ENCODE measurements around the gene GAPVD1.

Gene GAPVD1

DNA sequence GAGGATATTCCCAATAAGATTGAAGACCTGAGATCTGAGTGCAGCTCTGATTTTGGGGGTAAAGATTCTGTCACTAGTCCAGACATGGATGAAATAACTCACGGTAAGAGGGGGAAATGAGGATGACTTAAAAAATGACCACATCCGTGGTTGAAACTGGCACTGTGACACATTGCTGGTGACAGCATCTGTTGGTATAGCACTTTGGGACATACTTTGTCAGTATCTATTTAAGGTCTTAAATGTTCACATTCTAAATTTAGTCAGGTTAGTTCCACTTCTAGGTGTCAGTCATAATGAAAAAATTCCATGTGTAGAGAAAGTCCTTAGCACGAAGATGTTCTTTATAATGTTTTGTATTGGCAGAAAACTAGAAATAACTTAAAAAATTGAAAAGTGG, 70.9 kb downstream of the GAPVD1 start:
- Histone ChIP-seq H3K27me3 (ENCODE audit: control insufficient read depth in 2 of 2, insufficient read depth in 2 of 2, low read length in 2 of 2) (no peaks in the 10 kb centered on the region), H3K9me3 (ENCODE audit: control insufficient read depth in 2 of 2, low read length in 2 of 2) (no peaks in the 10 kb centered on the region), H3K4me3 (ENCODE audit: low read length in 2 of 2) (no peak overlapping the region), H3K4me1 (ENCODE audit: control insufficient read depth in 2 of 2, insufficient read depth in 2 of 2, low read length in 2 of 2) (no peaks in the 10 kb centered on the region), H3K27ac (ENCODE audit: low read depth in 2 of 2, low read length in 2 of 2) (no peak overlapping the region), H3K36me3 (ENCODE audit: control insufficient read depth in 2 of 2, insufficient read depth in 2 of 2, low read length in 2 of 2) (peaks cover 34 to 45% of the 10 kb centered on the region in 2 donors), H3K9ac (ENCODE audit: low read depth in 1 of 2, low read length in 2 of 2) (no peak overlapping the region)

DNA sequence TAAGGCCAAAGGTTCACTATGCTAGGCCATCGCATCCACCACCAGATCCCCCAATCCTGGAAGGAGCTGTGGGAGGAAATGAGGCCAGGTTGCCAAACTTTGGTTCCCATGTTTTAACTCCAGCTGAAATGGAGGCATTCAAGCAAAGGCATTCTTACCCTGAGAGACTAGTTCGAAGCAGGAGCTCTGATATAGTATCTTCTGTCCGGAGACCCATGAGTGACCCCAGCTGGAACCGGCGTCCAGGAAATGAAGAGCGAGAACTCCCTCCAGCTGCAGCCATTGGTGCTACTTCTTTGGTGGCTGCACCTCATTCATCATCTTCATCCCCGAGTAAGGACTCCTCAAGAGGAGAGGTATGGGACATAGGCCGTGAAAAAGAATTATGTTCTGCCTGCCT, 75.6 kb downstream of the GAPVD1 start:
- H3K36me3 ChIP-seq (ENCODE audit: control insufficient read depth in 2 of 2, insufficient read depth in 2 of 2, low read length in 2 of 2): peaks cover 46% of the 10 kb centered on the region in 2 donors
- no peaks in the 10 kb centered on the region for H3K4me1 ChIP-seq (ENCODE audit: control insufficient read depth in 2 of 2, insufficient read depth in 2 of 2, low read length in 2 of 2)
- no peaks in the 10 kb centered on the region for H3K9me3 ChIP-seq (ENCODE audit: control insufficient read depth in 2 of 2, low read length in 2 of 2)
- no peak overlapping the region for H3K9ac ChIP-seq (ENCODE audit: low read depth in 1 of 2, low read length in 2 of 2)
- H3K4me3 ChIP-seq (ENCODE audit: low read length in 2 of 2): no peak overlapping the region
- H3K27me3 ChIP-seq (ENCODE audit: control insufficient read depth in 2 of 2, insufficient read depth in 2 of 2, low read length in 2 of 2): no peaks in the 10 kb centered on the region
- H3K27ac ChIP-seq (ENCODE audit: low read depth in 2 of 2, low read length in 2 of 2): no peak overlapping the region

DNA sequence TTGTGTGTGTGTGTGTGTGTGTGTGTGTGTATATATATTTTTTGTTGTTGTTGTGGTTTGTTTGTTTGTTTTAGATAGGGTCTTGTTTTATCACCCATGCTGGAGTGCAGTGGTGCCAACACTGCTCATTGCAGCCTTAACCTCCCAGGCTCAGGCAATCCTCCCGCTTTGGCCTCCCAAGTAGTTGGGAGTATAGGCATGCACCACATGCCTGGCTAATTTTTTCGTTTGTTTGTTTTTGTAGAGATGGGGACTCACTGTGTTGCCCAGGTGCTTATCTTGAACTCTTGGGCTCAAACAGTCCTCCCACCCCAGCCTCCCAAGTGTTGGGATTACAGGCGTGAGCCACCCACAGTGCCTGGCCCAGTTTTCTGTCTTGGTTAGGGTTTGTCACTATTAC, 77.3 kb downstream of the GAPVD1 start:
- no peaks in the 10 kb centered on the region for H3K9me3 ChIP-seq (ENCODE audit: control insufficient read depth in 2 of 2, low read length in 2 of 2)
- H3K4me1 ChIP-seq (ENCODE audit: control insufficient read depth in 2 of 2, insufficient read depth in 2 of 2, low read length in 2 of 2): no peaks in the 10 kb centered on the region
- no peak overlapping the region for H3K27ac ChIP-seq (ENCODE audit: low read depth in 2 of 2, low read length in 2 of 2)
- H3K36me3 ChIP-seq (ENCODE audit: control insufficient read depth in 2 of 2, insufficient read depth in 2 of 2, low read length in 2 of 2): peaks cover 40 to 50% of the 10 kb centered on the region in 2 donors
- H3K27me3 ChIP-seq (ENCODE audit: control insufficient read depth in 2 of 2, insufficient read depth in 2 of 2, low read length in 2 of 2): no peaks in the 10 kb centered on the region
- no peak overlapping the region for H3K4me3 ChIP-seq (ENCODE audit: low read length in 2 of 2)
- H3K9ac ChIP-seq (ENCODE audit: low read depth in 1 of 2, low read length in 2 of 2): no peak overlapping the region

DNA sequence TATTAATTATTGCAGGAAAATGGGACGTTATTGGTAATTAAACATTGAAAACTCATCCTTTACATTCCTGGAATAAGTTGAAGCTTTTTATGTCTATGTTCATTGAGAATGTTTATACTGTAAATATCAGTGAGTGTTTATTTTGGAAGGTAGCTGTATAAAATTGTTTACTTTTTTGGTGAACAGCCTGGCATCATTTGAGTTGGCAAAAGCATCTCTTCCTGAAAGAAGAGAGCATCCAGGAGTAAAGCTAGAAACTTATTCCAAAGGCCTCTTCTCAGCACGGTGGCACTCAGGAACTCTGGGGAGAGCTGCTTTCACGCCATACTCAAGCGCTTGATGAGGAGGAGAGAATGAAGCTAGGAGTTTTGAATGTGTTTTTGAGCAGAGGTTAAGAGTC, 79.9 kb downstream of the GAPVD1 start:
- Histone ChIP-seq H3K36me3 (ENCODE audit: control insufficient read depth in 2 of 2, insufficient read depth in 2 of 2, low read length in 2 of 2) (peaks cover 34 to 52% of the 10 kb centered on the region in 2 donors), H3K4me3 (ENCODE audit: low read length in 2 of 2) (no peak overlapping the region), H3K9ac (ENCODE audit: low read depth in 1 of 2, low read length in 2 of 2) (no peak overlapping the region), H3K27me3 (ENCODE audit: control insufficient read depth in 2 of 2, insufficient read depth in 2 of 2, low read length in 2 of 2) (no peaks in the 10 kb centered on the region), H3K9me3 (ENCODE audit: control insufficient read depth in 2 of 2, low read length in 2 of 2) (no peaks in the 10 kb centered on the region), H3K27ac (ENCODE audit: low read depth in 2 of 2, low read length in 2 of 2) (no peak overlapping the region), H3K4me1 (ENCODE audit: control insufficient read depth in 2 of 2, insufficient read depth in 2 of 2, low read length in 2 of 2) (no peaks in the 10 kb centered on the region)

DNA sequence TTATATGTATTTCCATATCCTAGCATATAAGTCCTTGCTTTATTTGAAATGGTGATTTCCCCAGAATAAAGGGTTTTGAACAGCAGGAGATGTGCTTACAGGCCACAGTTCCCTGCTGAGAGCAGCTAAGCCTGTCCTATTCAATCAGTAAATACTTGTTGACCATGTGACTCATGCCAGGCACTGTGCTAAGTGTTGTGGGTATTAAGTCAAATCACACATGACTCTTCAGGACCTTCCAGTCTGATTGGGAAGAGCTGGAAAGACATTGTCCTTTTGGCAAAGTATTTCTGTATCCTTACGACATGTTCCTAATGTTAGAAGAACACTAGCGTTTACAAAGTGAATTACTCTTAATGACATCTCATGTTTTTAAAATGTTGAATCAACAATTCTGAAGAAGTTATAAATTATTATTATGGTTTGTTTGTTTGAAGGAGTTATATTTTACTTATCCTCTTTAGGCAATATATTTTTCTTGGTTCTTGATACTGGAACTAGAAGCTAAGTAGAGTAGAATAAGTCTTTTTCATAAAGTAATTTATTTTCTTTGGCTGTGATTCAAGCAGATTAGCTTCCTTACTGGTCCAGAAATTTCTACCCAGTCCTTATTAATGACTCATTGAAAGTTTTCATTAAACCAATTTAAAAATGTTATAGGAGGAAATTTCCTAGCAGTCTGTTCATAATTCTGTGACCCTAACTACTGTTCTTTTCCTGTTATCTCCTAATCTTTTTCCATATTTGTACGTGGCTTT, 82.1 kb downstream of the GAPVD1 start:
- H3K27ac ChIP-seq (ENCODE audit: low read depth in 2 of 2, low read length in 2 of 2): no peak overlapping the region

DNA sequence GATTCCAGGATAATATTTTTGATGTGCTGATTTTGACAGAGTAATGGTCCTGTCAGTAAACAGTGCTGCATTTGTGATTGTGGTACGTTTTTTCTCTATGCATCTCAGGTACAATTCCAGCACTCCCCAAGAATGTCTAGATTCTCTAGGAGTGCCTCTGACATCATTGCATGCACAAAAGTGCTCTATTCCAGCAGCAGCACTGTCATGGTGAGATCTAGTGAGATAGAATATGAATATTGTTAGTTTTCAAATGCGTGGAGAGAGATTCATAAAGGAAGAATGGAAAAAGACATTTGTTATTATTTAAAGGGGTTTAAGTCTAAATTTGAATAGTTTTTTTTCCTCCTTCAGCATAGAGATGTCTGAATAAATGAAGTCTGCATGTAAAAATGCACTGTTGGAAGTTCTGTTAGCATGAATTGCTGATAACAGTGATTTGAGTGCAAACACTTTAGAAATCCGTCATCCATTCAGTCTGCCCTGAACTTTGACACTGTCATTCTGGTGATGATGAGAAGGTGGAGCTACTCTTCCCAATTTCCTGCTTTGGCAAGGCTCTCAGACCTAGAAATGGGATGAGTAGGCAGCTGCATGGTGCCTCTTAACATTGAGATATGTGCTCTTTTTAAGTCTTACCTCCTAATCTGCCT, 84.6 kb downstream of the GAPVD1 start:
- Histone ChIP-seq H3K4me3 (ENCODE audit: low read length in 2 of 2) (no peak overlapping the region), H3K9ac (ENCODE audit: low read depth in 1 of 2, low read length in 2 of 2) (no peak overlapping the region)

More for the DNA sequence above, 82.1 kb downstream of the GAPVD1 start:
- Histone ChIP-seq H3K9ac (ENCODE audit: low read depth in 1 of 2, low read length in 2 of 2) (no peak overlapping the region), H3K36me3 (ENCODE audit: control insufficient read depth in 2 of 2, insufficient read depth in 2 of 2, low read length in 2 of 2) (peaks cover 33 to 50% of the 10 kb centered on the region in 2 donors), H3K4me3 (ENCODE audit: low read length in 2 of 2) (no peak overlapping the region), H3K27me3 (ENCODE audit: control insufficient read depth in 2 of 2, insufficient read depth in 2 of 2, low read length in 2 of 2) (no peaks in the 10 kb centered on the region), H3K4me1 (ENCODE audit: control insufficient read depth in 2 of 2, insufficient read depth in 2 of 2, low read length in 2 of 2) (no peaks in the 10 kb centered on the region), H3K9me3 (ENCODE audit: control insufficient read depth in 2 of 2, low read length in 2 of 2) (no peaks in the 10 kb centered on the region)

DNA sequence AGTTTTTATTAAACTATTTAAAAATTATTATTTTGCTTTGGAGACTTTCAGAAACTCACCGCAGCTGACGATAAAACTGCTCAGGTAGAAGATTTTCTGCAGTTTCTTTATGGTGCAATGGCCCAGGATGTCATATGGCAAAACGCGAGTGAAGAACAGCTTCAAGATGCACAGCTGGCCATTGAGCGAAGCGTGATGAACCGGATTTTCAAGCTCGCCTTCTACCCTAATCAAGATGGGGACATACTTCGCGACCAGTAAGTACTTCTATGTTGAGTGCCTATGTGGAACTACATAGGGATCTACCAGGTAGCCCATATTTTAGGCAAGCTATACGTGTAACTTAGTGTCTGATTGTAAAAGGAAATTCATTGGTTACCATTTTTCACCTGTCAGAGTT, 94.0 kb downstream of the GAPVD1 start:
- Histone ChIP-seq H3K36me3 (ENCODE audit: control insufficient read depth in 2 of 2, insufficient read depth in 2 of 2, low read length in 2 of 2) (peaks cover 42 to 67% of the 10 kb centered on the region in 2 donors), H3K4me1 (ENCODE audit: control insufficient read depth in 2 of 2, insufficient read depth in 2 of 2, low read length in 2 of 2) (no peaks in the 10 kb centered on the region), H3K27ac (ENCODE audit: low read depth in 2 of 2, low read length in 2 of 2) (no peak overlapping the region), H3K27me3 (ENCODE audit: control insufficient read depth in 2 of 2, insufficient read depth in 2 of 2, low read length in 2 of 2) (no peaks in the 10 kb centered on the region), H3K9me3 (ENCODE audit: control insufficient read depth in 2 of 2, low read length in 2 of 2) (no peaks in the 10 kb centered on the region), H3K4me3 (ENCODE audit: low read length in 2 of 2) (no peak overlapping the region), H3K9ac (ENCODE audit: low read depth in 1 of 2, low read length in 2 of 2) (no peak overlapping the region)

More for the DNA sequence above, 84.6 kb downstream of the GAPVD1 start:
- Histone ChIP-seq H3K36me3 (ENCODE audit: control insufficient read depth in 2 of 2, insufficient read depth in 2 of 2, low read length in 2 of 2) (peaks cover 45 to 61% of the 10 kb centered on the region in 2 donors), H3K4me1 (ENCODE audit: control insufficient read depth in 2 of 2, insufficient read depth in 2 of 2, low read length in 2 of 2) (no peaks in the 10 kb centered on the region), H3K27me3 (ENCODE audit: control insufficient read depth in 2 of 2, insufficient read depth in 2 of 2, low read length in 2 of 2) (no peaks in the 10 kb centered on the region), H3K27ac (ENCODE audit: low read depth in 2 of 2, low read length in 2 of 2) (no peak overlapping the region), H3K9me3 (ENCODE audit: control insufficient read depth in 2 of 2, low read length in 2 of 2) (no peaks in the 10 kb centered on the region)

DNA sequence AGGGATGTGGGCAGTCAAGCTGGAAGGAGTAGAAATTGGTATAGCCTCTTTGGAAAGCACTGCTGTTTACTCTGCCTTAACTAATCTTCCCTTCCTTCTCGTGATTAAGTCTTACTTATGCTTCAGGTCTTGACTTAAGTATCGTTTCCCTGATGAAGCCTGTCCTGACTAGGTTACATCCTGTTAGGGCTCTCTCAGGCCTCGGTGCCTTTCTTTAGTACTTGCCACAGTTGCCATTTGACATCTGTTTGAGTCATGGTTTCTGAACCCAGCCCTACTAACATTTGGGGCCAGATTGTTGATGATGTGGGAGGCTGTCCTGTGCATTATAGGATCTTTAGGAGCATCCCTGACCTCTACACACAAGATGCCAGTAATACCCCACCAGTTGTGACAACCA, 94.4 kb downstream of the GAPVD1 start:
- Histone ChIP-seq H3K9ac (ENCODE audit: low read depth in 1 of 2, low read length in 2 of 2) (no peak overlapping the region), H3K27ac (ENCODE audit: low read depth in 2 of 2, low read length in 2 of 2) (no peak overlapping the region), H3K36me3 (ENCODE audit: control insufficient read depth in 2 of 2, insufficient read depth in 2 of 2, low read length in 2 of 2) (peaks cover 39 to 67% of the 10 kb centered on the region in 2 donors), H3K9me3 (ENCODE audit: control insufficient read depth in 2 of 2, low read length in 2 of 2) (no peaks in the 10 kb centered on the region), H3K4me3 (ENCODE audit: low read length in 2 of 2) (no peak overlapping the region), H3K27me3 (ENCODE audit: control insufficient read depth in 2 of 2, insufficient read depth in 2 of 2, low read length in 2 of 2) (no peaks in the 10 kb centered on the region), H3K4me1 (ENCODE audit: control insufficient read depth in 2 of 2, insufficient read depth in 2 of 2, low read length in 2 of 2) (no peaks in the 10 kb centered on the region)

DNA sequence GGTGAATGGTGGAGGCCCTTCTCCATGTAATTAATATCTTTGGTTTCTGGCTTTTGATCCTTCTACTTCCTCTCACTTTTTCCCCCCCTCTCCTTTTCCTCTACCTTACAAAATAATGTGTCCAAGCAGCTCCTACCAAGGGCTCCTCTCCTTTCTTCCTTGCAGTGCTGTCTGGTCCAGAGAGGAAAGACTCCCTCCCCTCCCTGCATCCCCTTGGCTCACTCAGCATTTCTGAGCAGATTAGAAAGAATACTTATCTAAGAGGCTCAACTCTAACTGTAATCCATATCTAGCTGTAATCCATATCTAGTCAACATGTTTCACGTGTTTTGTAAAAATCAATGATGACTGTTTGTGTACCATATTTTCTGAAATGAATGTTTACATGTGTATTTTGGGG, 97.4 kb downstream of the GAPVD1 start:
- Histone ChIP-seq H3K36me3 (ENCODE audit: control insufficient read depth in 2 of 2, insufficient read depth in 2 of 2, low read length in 2 of 2) (peaks cover 48 to 78% of the 10 kb centered on the region in 2 donors), H3K4me1 (ENCODE audit: control insufficient read depth in 2 of 2, insufficient read depth in 2 of 2, low read length in 2 of 2) (no peaks in the 10 kb centered on the region), H3K27me3 (ENCODE audit: control insufficient read depth in 2 of 2, insufficient read depth in 2 of 2, low read length in 2 of 2) (no peaks in the 10 kb centered on the region), H3K4me3 (ENCODE audit: low read length in 2 of 2) (no peak overlapping the region), H3K27ac (ENCODE audit: low read depth in 2 of 2, low read length in 2 of 2) (no peak overlapping the region), H3K9ac (ENCODE audit: low read depth in 1 of 2, low read length in 2 of 2) (no peak overlapping the region), H3K9me3 (ENCODE audit: control insufficient read depth in 2 of 2, low read length in 2 of 2) (no peaks in the 10 kb centered on the region)

DNA sequence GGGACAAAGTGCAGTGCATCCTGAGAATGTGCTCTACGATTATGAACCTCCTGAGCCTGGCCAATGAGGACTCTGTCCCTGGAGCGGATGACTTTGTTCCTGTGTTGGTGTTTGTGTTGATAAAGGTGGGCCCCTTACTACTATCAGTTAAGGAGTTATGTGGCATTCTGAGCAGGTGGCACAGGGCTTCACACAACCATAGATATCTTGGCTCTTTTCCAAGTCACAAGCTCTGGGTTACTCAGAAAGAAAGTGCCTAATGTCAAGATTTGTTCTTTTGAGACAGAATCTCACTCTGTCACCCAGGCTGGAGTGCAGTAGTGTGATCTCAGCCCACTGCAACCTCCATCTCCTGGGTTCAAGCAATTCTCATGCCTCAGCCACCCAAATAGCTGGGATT, 99.0 kb downstream of the GAPVD1 start:
- Histone ChIP-seq H3K9me3 (ENCODE audit: control insufficient read depth in 2 of 2, low read length in 2 of 2) (no peaks in the 10 kb centered on the region), H3K27ac (ENCODE audit: low read depth in 2 of 2, low read length in 2 of 2) (no peak overlapping the region), H3K36me3 (ENCODE audit: control insufficient read depth in 2 of 2, insufficient read depth in 2 of 2, low read length in 2 of 2) (peaks cover 40 to 69% of the 10 kb centered on the region in 2 donors)

More for the DNA sequence above, 99.0 kb downstream of the GAPVD1 start:
- Histone ChIP-seq H3K9ac (ENCODE audit: low read depth in 1 of 2, low read length in 2 of 2) (no peak overlapping the region), H3K4me3 (ENCODE audit: low read length in 2 of 2) (no peak overlapping the region), H3K4me1 (ENCODE audit: control insufficient read depth in 2 of 2, insufficient read depth in 2 of 2, low read length in 2 of 2) (no peaks in the 10 kb centered on the region), H3K27me3 (ENCODE audit: control insufficient read depth in 2 of 2, insufficient read depth in 2 of 2, low read length in 2 of 2) (no peaks in the 10 kb centered on the region)

Data from mucosa of rectum (tissue), 2 donors.